Loucy (cell line): ENCODE results near the gene VAV2.

Experiments
- H2AFZ ChIP-seq: fragments of 200-600 bp; sonication (generic); 2 replicates; pipeline ENCODE4 v1.6.0; 2016; ENCODE audit warnings: antibody characterized with exemption, mild to moderate bottlenecking, low read length, moderate library complexity
- H3F3A ChIP-seq: fragments of 200-600 bp; 2 replicates; pipeline ENCODE4 v1.6.0; 2016; ENCODE audit warnings: antibody characterized with exemption, low read depth, mild to moderate bottlenecking
- H3K27me3 ChIP-seq: fragments of 200-600 bp; sonication (generic); 2 replicates; pipeline ENCODE4 v1.6.1; 2014; ENCODE audit warnings: low read length, mild to moderate bottlenecking; ENCODE audit not compliant: insufficient read depth, poor library complexity, severe bottlenecking
- H3K36me3 ChIP-seq: fragments of 200-600 bp; sonication (generic); 2 replicates; pipeline ENCODE4 v1.6.1; 2016; ENCODE audit warnings: low read length; ENCODE audit not compliant: insufficient read depth
- H3K4me1 ChIP-seq: fragments of 200-600 bp; sonication (generic); 2 replicates; pipeline ENCODE4 v1.5.1; 2014; ENCODE audit warnings: low read length, mild to moderate bottlenecking; ENCODE audit not compliant: insufficient read depth, poor library complexity, severe bottlenecking
- H3K4me2 ChIP-seq: fragments of 200-600 bp; sonication (generic); 2 replicates; pipeline ENCODE4 v1.6.0; 2014; ENCODE audit warnings: antibody characterized with exemption, low read length, low read depth, mild to moderate bottlenecking; ENCODE audit not compliant: poor library complexity, severe bottlenecking
- H3K4me3 ChIP-seq: fragments of 200-600 bp; sonication (generic); 2 replicates; pipeline ENCODE4 v1.5.1; 2014; ENCODE audit warnings: low read length, mild to moderate bottlenecking, mixed read lengths; ENCODE audit not compliant: poor library complexity, severe bottlenecking
- H3K79me2 ChIP-seq: fragments of 200-600 bp; sonication (generic); 2 replicates; pipeline ENCODE4 v1.6.1; 2014; ENCODE audit warnings: low read length; ENCODE audit not compliant: insufficient read depth
- H3K9ac ChIP-seq: fragments of 200-600 bp; sonication (generic); 2 replicates; pipeline ENCODE4 v1.6.0; 2014; ENCODE audit warnings: mild to moderate bottlenecking, low read depth, low read length, moderate library complexity; ENCODE audit not compliant: poor library complexity, severe bottlenecking
- H3K9me2 ChIP-seq: fragments of 200-600 bp; sonication (generic); replicated peaks from 2 replicates; pipeline ENCODE4 v1.6.1; 2016; ENCODE audit warnings: low read depth, low read length, mixed read lengths
- H3K9me3 ChIP-seq: fragments of 200-600 bp; sonication (generic); 2 replicates; pipeline ENCODE4 v1.6.1; 2014; ENCODE audit warnings: mild to moderate bottlenecking, antibody characterized with exemption, low read length, low read depth; ENCODE audit not compliant: insufficient read depth
- H4K20me1 ChIP-seq: fragments of 200-600 bp; sonication (generic); 2 replicates; pipeline ENCODE4 v1.6.0; 2014; ENCODE audit warnings: antibody characterized with exemption, low read length, mild to moderate bottlenecking; ENCODE audit not compliant: insufficient read depth, poor library complexity, severe bottlenecking
- CTCF ChIP-seq: fragments of 200-600 bp; sonication (generic); conservative IDR thresholded peaks from 2 replicates; pipeline ENCODE4 v1.5.1; 2014; ENCODE audit warnings: mild to moderate bottlenecking, antibody characterized with exemption, low read length
- EZH2phosphoT487 ChIP-seq: fragments of 200-600 bp; IDR thresholded peaks from 2 replicates; pipeline ENCODE4 v1.6.1; 2018; ENCODE audit warnings: antibody characterized with exemption, mild to moderate bottlenecking, moderate library complexity, borderline replicate concordance

VAV2 gene

GRCh38 chr9:133803028-133803585 lies 189.0 kb downstream of the VAV2 start:
- Histone ChIP-seq H3K4me3 (no peak overlapping the region), H3K36me3 (peaks cover 4% of the 10 kb centered on the region; the same call in 1 of the 2 replicates), H4K20me1 (no peaks in the 10 kb centered on the region), H3K27me3 (no peaks in the 10 kb centered on the region), H3K9ac (no peak overlapping the region), H3K4me1 (no peaks in the 10 kb centered on the region), H3F3A (no peaks in the 10 kb centered on the region), H3K79me2 (no peaks in the 10 kb centered on the region), H3K9me2 (no peaks in the 10 kb centered on the region), H3K4me2 (no peak overlapping the region), H2AFZ (no peak overlapping the region), H3K9me3 (no peaks in the 10 kb centered on the region)
- TF ChIP-seq CTCF (no peak), EZH2phosphoT487 (no peak)

- no peaks in the 10 kb centered on the region for H3K9me3 ChIP-seq
- H3K79me2 ChIP-seq = no peaks in the 10 kb centered on the region
- H3K27me3 ChIP-seq = no peaks in the 10 kb centered on the region
- TF ChIP-seq CTCF (no peak), EZH2phosphoT487 (no peak)
- no peaks in the 10 kb centered on the region for H3K9me2 ChIP-seq
- H3F3A ChIP-seq = no peaks in the 10 kb centered on the region
- H3K9ac ChIP-seq = no peak overlapping the region
- H3K4me3 ChIP-seq = no peak overlapping the region
- H3K36me3 ChIP-seq = no peaks in the 10 kb centered on the region; the same call in 1 of the 2 replicates
- no peak overlapping the region for H3K4me2 ChIP-seq
- no peak overlapping the region for H2AFZ ChIP-seq
- H3K4me1 ChIP-seq = no peaks in the 10 kb centered on the region
- H4K20me1 ChIP-seq = no peaks in the 10 kb centered on the region
Observed at GRCh38 chr9:133801739-133802138, 190.4 kb downstream of the VAV2 start.

- Histone ChIP-seq H3K36me3 (no peaks in the 10 kb centered on the region), H3K27me3 (no peaks in the 10 kb centered on the region), H4K20me1 (no peaks in the 10 kb centered on the region), H3K9me2 (no peaks in the 10 kb centered on the region), H3K9me3 (no peaks in the 10 kb centered on the region), H3K4me1 (no peaks in the 10 kb centered on the region), H3K9ac (no peak overlapping the region), H3K4me3 (no peak overlapping the region), H3F3A (no peaks in the 10 kb centered on the region), H3K79me2 (no peaks in the 10 kb centered on the region), H3K4me2 (no peak overlapping the region), H2AFZ (no peak overlapping the region)
- TF ChIP-seq CTCF = no peak
- TF ChIP-seq EZH2phosphoT487 = no peak
Observed at GRCh38 chr9:133800266-133800665, 191.9 kb downstream of the VAV2 start.
